Upper lobe of left lung (tissue), 4 donors: ENCODE measurements around the gene CLEC3A.

ENCODE experiments used
- CTCF ChIP-seq, 6 experiments: fragments of 450-650 bp in 4 of 6; fragments of 200-600 bp in 2 of 6; sonication (generic) in 2 of 6; IDR thresholded peaks; one replicate each; pipeline ENCODE4 v1.5.1; 2016 to 2019; ENCODE audit warnings: antibody characterized with exemption in 6 of 6
- EP300 ChIP-seq, 4 donors: sonication (generic); formaldehyde crosslinking; IDR thresholded peaks; one replicate each; pipeline ENCODE4 v1.5.1; 2017; ENCODE audit warnings: antibody characterized with exemption in 4 of 4, control low read depth in 2 of 4

GRCh38 chr16:78060295-78060694, 37.9 kb downstream of the CLEC3A start:
- no peak for TF ChIP-seq CTCF (IDR thresholded peaks at IDR 0.05)
- TF ChIP-seq EP300 (IDR thresholded peaks at IDR 0.05), result no peak
